ENCODE measurements around the gene CD4.

Gene CD4

GRCh38 chr12:6830286-6830890 lies 41.1 kb downstream of the CD4 start:
- TF ChIP-seq GATA2 (IDR thresholded peaks at IDR 0.05; ENCODE audit: low read depth, low read length), result no peak
- TF ChIP-seq GATA3 (IDR thresholded peaks at IDR 0.05; ENCODE audit: low read depth, low read length), result no peak

- no peak for TF ChIP-seq GATA2 (IDR thresholded peaks at IDR 0.05; ENCODE audit: low read depth, low read length)
- TF ChIP-seq GATA3 (IDR thresholded peaks at IDR 0.05; ENCODE audit: low read depth, low read length), result no peak
Observed at GRCh38 chr12:6830999-6831398, 41.7 kb downstream of the CD4 start.

- no peak for TF ChIP-seq GATA3 (IDR thresholded peaks at IDR 0.05; ENCODE audit: low read depth, low read length)
- no peak for TF ChIP-seq GATA2 (IDR thresholded peaks at IDR 0.05; ENCODE audit: low read depth, low read length)
Observed at GRCh38 chr12:6831450-6831995, 42.2 kb downstream of the CD4 start.

GRCh38 chr12:6832125-6832524 lies 42.8 kb downstream of the CD4 start:
- TF ChIP-seq GATA3 (IDR thresholded peaks at IDR 0.05; ENCODE audit: low read depth, low read length), result no peak
- TF ChIP-seq GATA2 (IDR thresholded peaks at IDR 0.05; ENCODE audit: low read depth, low read length), result no peak

GRCh38 chr12:6833189-6833890 lies 44.0 kb downstream of the CD4 start:
- TF ChIP-seq GATA2 (IDR thresholded peaks at IDR 0.05; ENCODE audit: low read depth, low read length) (no peak), GATA3 (IDR thresholded peaks at IDR 0.05; ENCODE audit: low read depth, low read length) (no peak)

- TF ChIP-seq GATA3 (IDR thresholded peaks at IDR 0.05; ENCODE audit: low read depth, low read length) (no peak), GATA2 (IDR thresholded peaks at IDR 0.05; ENCODE audit: low read depth, low read length) (no peak)
Observed at GRCh38 chr12:6834254-6834653, 44.9 kb downstream of the CD4 start.

GRCh38 chr12:6834873-6835272 lies 45.5 kb downstream of the CD4 start:
- no peak for TF ChIP-seq GATA2 (IDR thresholded peaks at IDR 0.05; ENCODE audit: low read depth, low read length)
- TF ChIP-seq GATA3 (IDR thresholded peaks at IDR 0.05; ENCODE audit: low read depth, low read length), result no peak

GRCh38 chr12:6836851-6837250 lies 47.5 kb downstream of the CD4 start:
- TF ChIP-seq GATA2 (IDR thresholded peaks at IDR 0.05; ENCODE audit: low read depth, low read length) (no peak), GATA3 (IDR thresholded peaks at IDR 0.05; ENCODE audit: low read depth, low read length) (no peak)

GRCh38 chr12:6837370-6838060 lies 48.2 kb downstream of the CD4 start:
- TF ChIP-seq GATA3 (IDR thresholded peaks at IDR 0.05; ENCODE audit: low read depth, low read length) (no peak), GATA2 (IDR thresholded peaks at IDR 0.05; ENCODE audit: low read depth, low read length) (no peak)

- TF ChIP-seq GATA2 (IDR thresholded peaks at IDR 0.05; ENCODE audit: low read depth, low read length), result no peak
- TF ChIP-seq GATA3 (IDR thresholded peaks at IDR 0.05; ENCODE audit: low read depth, low read length), result no peak
Observed at GRCh38 chr12:6838854-6839253, 49.5 kb downstream of the CD4 start.

- TF ChIP-seq GATA3 (IDR thresholded peaks at IDR 0.05; ENCODE audit: low read depth, low read length) (no peak), GATA2 (IDR thresholded peaks at IDR 0.05; ENCODE audit: low read depth, low read length) (no peak)
Observed at GRCh38 chr12:6839482-6840201, 50.3 kb downstream of the CD4 start.

- TF ChIP-seq GATA3 (IDR thresholded peaks at IDR 0.05; ENCODE audit: low read depth, low read length) (no peak), GATA2 (IDR thresholded peaks at IDR 0.05; ENCODE audit: low read depth, low read length) (no peak)
Observed at GRCh38 chr12:6840330-6840729, 51.0 kb downstream of the CD4 start.

- TF ChIP-seq GATA2 (IDR thresholded peaks at IDR 0.05; ENCODE audit: low read depth, low read length) (no peak), GATA3 (IDR thresholded peaks at IDR 0.05; ENCODE audit: low read depth, low read length) (no peak)
Observed at GRCh38 chr12:6840761-6841515, 51.6 kb downstream of the CD4 start, which contains the start of gene GNB3. Gene GNB3, plus strand, starts transcription at chr12:6840925. Its CDS starts 363 bp downstream, at chr12:6841288.

Measured in SH-SY5Y (cell line).